ENCODE measurements around the gene CACNA1C.

DNA sequence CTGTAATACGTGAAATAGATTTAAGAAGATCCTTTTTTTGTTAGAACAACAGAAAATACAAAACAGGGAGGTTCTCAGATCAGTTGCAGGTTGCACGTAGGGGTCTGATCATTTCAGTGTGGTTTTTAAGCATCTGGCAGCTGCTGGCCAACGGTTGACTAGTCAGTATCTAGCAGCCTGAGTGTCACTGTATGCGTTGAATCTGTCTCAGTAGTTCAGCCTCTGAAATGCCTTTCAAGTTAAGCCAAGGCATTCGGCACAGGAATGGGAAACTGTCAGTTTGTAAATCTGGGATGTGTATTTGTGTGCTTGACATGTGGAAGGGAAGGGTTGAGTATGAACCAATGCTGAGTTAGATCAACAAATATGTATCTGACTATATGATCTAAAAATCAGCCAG is 165.9 kb downstream of the CACNA1C start:
- TF ChIP-seq GATA3 (IDR thresholded peaks at IDR 0.05; ENCODE audit: low read depth, low read length) = no peak
- TF ChIP-seq GATA2 (IDR thresholded peaks at IDR 0.05; ENCODE audit: low read depth, low read length) = no peak
